SJSA1 (cell line): ENCODE results near the gene SHB. TPM values are rescaled to one million over a fixed set of nuclear protein-coding genes. Genes with fewer than 3 reads are reported as not detected.
"Not testable (repeated sequence)": the region's sequence is repeated elsewhere in the genome, so short reads cannot be mapped to it uniquely, and the experiment has no call there.

ENCODE experiments used
- DNase-seq, 2 experiments: peaks; one replicate each; pipeline ENCODE4 v3.0.0-alpha.2; 2015 to 2020; ENCODE audit warnings: low spot score in 2 of 2, low read depth in 1 of 2
- H3K27ac ChIP-seq: fragments of 250-450 bp; sonication (Bioruptor Pico); 2 replicates; pipeline ENCODE4 v1.5.1; 2020; ENCODE audit warnings: mild to moderate bottlenecking, moderate library complexity
- H3K27me3 ChIP-seq: fragments of 250-450 bp; sonication (Bioruptor Pico); replicated peaks from 2 replicates; pipeline ENCODE4 v1.5.1; 2020; ENCODE audit warnings: mild to moderate bottlenecking, moderate library complexity
- H3K36me3 ChIP-seq: fragments of 250-450 bp; sonication (Bioruptor Pico); 2 replicates; pipeline ENCODE4 v1.5.1; 2020; ENCODE audit warnings: mild to moderate bottlenecking
- H3K4me1 ChIP-seq: fragments of 250-450 bp; sonication (Bioruptor Pico); replicated peaks from 2 replicates; pipeline ENCODE4 v1.6.1; 2021; ENCODE audit warnings: mild to moderate bottlenecking
- H3K4me3 ChIP-seq: fragments of 250-450 bp; sonication (Bioruptor Pico); 2 replicates; pipeline ENCODE4 v1.5.1; 2020; ENCODE audit warnings: mild to moderate bottlenecking
- H3K9me3 ChIP-seq: fragments of 250-450 bp; sonication (Bioruptor Pico); replicated peaks from 2 replicates; pipeline ENCODE4 v1.5.1; 2020; ENCODE audit warnings: mild to moderate bottlenecking
- total RNA-seq: library from RNA; depleted of rRNA; stranded (reverse); fragments of >200 nt; shearing (Covaris generic); gene quantifications from 2 replicates; pipeline ENCODE4 v1.2.3, GENCODE V29; 2014

The SHB gene
- total RNA-seq, 1 experiment from 2014 or later = 19.3 TPM

DNA sequence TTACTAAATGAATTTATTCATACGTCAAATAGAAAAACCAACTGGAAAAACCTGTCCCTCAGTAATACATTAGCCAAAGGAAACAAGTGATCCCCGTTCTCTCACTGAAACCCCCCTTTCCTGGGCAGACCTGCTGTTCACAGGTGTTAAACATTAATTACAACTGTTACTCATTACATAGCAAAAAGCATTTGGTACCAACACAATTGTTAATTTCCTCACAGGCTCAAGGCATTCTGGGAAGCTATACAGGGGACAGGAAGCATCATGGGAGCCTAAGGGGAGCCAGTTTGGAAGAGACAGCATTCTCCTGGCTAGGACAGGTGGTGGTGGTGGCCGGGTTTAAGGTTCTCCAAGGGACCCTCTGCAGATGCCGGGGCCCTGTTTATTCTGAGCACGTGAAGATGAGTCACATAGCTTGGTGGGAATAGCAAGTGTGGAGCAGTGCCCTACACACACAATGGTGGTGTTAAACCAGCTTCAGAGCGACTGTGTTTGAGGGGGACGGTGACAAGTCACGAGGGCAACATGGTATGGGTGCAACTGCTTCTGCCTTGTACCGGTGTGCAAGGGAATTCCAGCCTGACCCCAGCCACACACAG, 102.5 kb downstream of the SHB start:
- Histone ChIP-seq H3K27me3 (no peaks in the 10 kb centered on the region), H3K36me3 (peaks cover 22% of the 10 kb centered on the region), H3K9me3 (no peaks in the 10 kb centered on the region), H3K4me3 (no peak overlapping the region), H3K27ac (no peak overlapping the region), H3K4me1 (peaks cover 15% of the 10 kb centered on the region; the same call in 1 of the 2 replicates)
- no peak for DNase-seq

DNA sequence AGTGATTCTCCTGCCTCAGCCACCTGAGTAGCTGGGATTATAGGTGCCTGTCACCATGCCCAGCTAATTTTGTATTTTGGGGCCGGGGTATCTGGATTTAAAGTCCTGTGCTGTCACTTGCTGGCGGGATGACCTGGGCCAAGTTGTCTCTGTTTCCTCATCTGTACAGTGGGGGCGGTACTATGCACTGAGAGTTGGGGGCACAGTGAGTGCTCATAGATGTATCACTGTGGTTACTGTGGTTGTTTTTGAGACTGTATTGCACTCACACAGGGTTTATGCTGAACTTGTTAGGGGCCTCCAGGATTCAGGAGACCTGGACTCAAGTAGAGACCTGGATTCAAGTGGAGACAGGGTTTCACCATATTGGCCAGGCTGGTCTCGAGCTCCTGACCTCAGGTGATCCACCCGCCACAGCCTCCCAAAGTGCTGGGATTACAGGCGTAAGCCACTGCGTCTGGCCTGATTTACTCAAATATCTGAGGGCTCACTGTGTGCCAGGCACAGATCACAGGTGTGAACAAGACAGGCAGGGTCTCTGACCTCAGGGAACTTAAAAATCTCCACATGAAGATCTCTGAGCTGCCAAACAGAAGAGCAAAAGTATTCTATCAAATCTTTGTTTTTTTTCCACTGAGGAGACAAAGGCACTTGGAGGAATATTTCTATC, 103.2 kb downstream of the SHB start:
- peaks cover 15% of the 10 kb centered on the region; the same call in 1 of the 2 replicates for H3K4me1 ChIP-seq
- DNase-seq, H3K27me3 ChIP-seq, H3K4me3 ChIP-seq, H3K27ac ChIP-seq, H3K9me3 ChIP-seq: not testable (repeated sequence)
- peaks cover 22% of the 10 kb centered on the region for H3K36me3 ChIP-seq

DNA sequence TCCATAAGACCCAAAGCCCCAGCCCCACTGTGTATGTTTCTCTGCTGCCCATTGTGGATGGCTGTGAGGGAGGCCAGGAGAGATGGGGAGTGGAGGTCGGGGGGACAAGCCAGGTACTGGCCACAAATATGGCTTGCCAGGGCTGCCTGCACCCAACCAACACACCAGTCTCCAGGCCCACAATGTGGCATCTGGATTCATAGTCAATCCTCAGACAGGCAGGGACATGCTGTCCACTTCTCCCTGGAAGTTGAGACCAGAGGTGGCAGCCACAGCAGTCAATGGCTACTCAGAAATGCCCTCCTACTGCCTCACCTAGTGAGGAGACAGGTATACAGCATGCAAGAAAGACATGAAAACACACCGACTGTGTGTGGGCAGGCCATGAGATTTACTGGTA, 103.9 kb downstream of the SHB start:
- no peaks in the 10 kb centered on the region for H3K9me3 ChIP-seq
- H3K36me3 ChIP-seq = peaks cover 22% of the 10 kb centered on the region
- peaks cover 15% of the 10 kb centered on the region; the same call in 1 of the 2 replicates for H3K4me1 ChIP-seq
- no peak for DNase-seq
- no peaks in the 10 kb centered on the region for H3K27me3 ChIP-seq
- no peak overlapping the region for H3K4me3 ChIP-seq
- H3K27ac ChIP-seq = no peak overlapping the region

DNA sequence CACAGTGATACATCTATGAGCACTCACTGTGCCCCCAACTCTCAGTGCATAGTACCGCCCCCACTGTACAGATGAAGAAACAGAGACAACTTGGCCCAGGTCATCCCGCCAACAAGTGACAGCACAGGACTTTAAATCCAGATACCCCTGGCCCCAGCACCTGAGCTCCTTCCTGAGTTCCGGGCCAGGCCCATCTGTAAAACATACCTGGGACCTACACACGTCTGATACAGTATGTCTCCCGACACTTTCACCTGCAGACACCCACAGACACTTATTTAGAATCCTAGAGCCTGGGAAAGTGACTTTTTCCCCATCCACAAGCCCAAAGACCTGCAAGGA, 104.3 kb downstream of the SHB start:
- Histone ChIP-seq H3K36me3 (peaks cover 22% of the 10 kb centered on the region), H3K4me1 (peaks cover 15% of the 10 kb centered on the region; the same call in 1 of the 2 replicates), H3K9me3 (no peaks in the 10 kb centered on the region), H3K27me3 (no peaks in the 10 kb centered on the region), H3K4me3 (no peak overlapping the region), H3K27ac (no peak overlapping the region)
- DNase-seq = no peak

DNA sequence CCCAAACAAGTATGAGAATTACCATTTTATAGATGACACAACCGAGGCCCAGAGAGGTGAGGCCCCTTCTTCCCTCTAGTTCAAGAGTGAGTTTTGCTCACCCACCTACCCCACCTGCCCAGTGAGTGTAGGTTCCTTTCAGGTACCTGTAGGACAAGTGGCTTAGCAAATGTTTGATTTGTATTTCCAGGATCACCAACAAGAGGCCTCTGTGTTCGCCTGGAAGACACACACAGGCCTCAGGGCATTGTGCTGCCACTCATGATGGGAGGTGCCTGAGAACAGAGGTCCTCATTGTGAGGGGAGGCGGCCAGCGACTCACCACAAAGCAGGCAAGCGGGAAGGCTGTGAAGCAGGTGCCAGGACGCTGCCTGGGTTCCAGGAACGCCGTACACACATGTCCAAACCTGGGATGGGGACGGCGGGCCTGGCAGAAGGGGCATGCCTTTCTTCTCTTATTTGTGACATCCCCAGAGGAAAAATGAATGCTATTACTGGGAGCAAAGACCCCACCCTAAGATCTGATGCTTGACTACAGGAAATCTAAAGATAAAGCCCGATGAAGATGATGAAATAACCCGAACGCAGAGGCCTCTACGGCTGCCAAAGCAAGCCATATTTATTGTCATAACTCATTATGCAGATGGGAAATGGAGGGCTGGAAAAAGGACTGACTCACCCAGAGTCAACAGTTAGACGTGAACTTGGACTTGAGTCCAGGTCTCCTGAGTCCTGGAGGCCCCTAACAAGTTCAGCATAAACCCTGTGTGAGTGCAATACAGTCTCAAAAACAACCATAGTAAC, 104.9 kb downstream of the SHB start:
- Histone ChIP-seq H3K4me1 (peaks cover 15% of the 10 kb centered on the region; the same call in 1 of the 2 replicates), H3K27me3 (no peaks in the 10 kb centered on the region), H3K27ac (no peak overlapping the region), H3K9me3 (no peaks in the 10 kb centered on the region), H3K4me3 (no peak overlapping the region), H3K36me3 (peaks cover 22% of the 10 kb centered on the region)
- DNase-seq = no peak

DNA sequence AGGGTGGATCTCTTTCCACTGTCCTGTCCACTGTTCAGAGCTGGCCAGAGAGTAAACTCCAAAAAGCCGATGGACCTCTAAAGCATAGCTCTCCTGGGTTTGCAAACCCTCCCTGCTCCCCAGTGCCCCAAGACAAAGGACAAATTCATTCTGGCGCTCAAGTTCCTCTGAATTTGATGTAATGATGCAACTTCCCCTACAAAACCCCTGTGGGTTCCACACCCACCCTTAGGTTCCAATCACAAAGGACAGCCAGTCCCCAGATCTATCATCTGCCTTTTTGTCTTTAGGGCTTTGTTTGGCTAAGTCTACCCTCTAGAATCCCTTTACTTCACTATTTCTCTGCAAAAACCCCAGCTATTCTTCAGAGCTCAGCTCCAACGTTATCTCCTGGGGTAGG, 107.7 kb downstream of the SHB start:
- Histone ChIP-seq H3K4me3 (no peak overlapping the region), H3K36me3 (peaks cover 7% of the 10 kb centered on the region; the same call in 1 of the 2 replicates), H3K27me3 (no peaks in the 10 kb centered on the region), H3K4me1 (peaks cover 9% of the 10 kb centered on the region; the same call in 1 of the 2 replicates), H3K9me3 (no peaks in the 10 kb centered on the region), H3K27ac (no peak overlapping the region)
- no peak for DNase-seq

DNA sequence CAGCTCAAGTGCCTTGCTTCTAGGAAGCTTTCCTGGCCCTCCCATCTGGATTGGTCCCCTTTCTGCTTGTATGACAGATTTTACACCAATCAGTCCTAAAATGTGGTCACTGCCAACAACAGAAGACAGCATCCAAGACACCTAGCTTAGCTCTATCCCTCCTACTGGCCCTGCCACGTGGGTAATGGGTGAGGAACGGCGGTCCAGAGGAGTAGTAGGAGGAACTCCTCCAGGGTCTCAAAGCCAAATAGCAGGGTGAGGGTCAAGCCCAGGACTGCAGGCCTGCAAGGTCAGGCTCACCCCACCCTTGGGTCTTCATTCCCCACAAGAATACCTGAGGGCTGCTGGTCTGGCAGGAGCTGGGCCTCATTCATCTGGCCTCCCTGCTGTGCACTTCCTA, 108.4 kb downstream of the SHB start:
- DNase-seq = no peak
- Histone ChIP-seq H3K9me3 (no peaks in the 10 kb centered on the region), H3K4me3 (no peak overlapping the region), H3K36me3 (peaks cover 9% of the 10 kb centered on the region), H3K27ac (no peak overlapping the region), H3K27me3 (no peaks in the 10 kb centered on the region), H3K4me1 (peaks cover 9% of the 10 kb centered on the region; the same call in 1 of the 2 replicates)

DNA sequence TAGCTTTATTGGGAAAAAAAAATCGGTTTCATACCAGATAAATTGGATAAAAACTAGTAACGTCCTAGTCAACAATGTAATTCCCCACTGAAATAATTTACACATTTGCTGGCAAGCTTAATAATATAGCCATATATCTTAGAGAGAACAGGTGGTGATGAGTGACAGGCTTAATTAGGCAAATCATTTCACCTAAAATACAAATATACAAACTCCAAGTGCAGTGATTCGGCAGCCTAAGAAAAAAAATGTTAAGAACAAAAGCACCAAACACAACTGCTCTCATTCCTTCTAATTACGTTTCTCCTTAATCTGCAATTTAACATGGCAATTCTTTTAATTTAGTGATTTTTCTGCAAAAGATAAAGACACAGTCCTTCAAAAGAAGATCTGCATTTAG, 109.1 kb downstream of the SHB start:
- DNase-seq = no peak
- Histone ChIP-seq H3K4me1 (peaks cover 11% of the 10 kb centered on the region), H3K4me3 (no peak overlapping the region), H3K9me3 (no peaks in the 10 kb centered on the region), H3K27me3 (no peaks in the 10 kb centered on the region), H3K27ac (no peak overlapping the region), H3K36me3 (peaks cover 13% of the 10 kb centered on the region)

DNA sequence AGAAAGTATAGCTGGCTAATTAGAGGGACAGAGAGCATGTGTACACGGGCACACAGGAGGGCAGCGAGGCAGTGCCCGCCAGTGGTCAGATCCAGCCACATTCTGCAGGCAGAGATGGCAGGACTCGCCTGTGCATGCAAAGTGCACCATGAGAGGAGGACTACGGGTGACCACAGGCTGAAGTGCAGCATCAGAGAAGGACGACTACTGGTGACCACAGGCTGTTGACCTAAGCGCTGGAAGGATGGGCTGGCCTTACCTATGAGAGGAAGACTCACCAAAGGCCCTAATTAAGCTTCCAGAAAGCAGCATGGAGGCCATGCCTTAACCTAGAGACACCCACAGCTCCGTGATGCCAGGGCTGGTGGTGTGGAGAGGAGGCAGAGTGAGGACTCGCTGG, 110.9 kb downstream of the SHB start:
- Histone ChIP-seq H3K4me1 (peaks cover 21% of the 10 kb centered on the region), H3K27me3 (no peaks in the 10 kb centered on the region), H3K36me3 (peaks cover 24% of the 10 kb centered on the region), H3K4me3 (no peak overlapping the region), H3K27ac (no peak overlapping the region), H3K9me3 (no peaks in the 10 kb centered on the region)
- DNase-seq = no peak

DNA sequence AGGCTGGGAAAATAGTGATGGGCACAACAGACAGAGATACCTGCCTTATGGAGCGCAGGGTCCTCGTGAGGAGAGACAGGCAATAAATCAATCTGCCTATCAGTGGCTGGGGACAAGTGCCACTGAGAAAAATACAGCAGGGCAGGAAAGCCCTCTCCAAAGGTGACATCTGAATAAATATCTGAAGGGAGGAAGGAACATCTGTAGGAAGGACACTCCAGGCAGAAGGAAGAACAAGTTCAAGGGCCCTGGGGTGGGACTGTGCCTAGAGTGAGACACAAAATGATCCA, 111.4 kb downstream of the SHB start:
- Histone ChIP-seq H3K27me3 (no peaks in the 10 kb centered on the region), H3K27ac (no peak overlapping the region), H3K9me3 (no peaks in the 10 kb centered on the region), H3K4me1 (peaks cover 26% of the 10 kb centered on the region), H3K36me3 (peaks cover 30% of the 10 kb centered on the region), H3K4me3 (no peak overlapping the region)
- no peak for DNase-seq

DNA sequence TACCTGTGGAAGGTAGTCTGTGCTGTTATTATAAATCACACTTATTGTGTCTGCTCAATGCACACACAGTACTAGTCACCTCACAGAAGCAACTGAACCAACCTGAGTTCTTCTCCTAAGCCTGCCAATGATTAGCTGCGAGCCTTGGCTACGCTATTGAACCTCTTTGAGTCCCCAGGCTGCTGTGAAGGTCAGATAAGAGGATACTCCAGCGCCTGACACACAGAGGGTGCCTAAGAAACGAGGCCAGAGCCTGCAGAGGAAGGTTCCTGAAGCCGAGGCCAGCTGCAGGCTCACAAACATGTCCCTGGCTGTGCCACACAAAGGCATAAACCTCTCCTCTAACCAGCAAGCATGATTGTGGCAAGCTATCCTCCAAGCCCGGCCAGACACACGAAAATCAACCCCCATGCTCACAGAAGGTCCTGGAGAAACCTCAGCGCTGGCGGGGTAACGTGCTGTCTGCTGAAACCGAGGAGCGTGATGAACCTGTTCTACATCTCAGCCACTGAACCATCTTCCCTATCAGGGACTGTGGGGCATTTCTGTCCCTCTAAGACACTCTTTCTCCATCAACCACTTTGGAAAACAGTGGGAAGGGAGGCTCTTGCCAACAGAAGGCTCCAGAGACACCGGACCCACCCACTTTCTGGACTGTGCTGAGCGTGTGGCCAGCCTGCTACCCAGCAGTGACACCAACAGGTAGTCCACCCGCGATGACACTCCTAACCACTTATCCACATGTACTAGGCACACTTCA, 111.9 kb downstream of the SHB start:
- H3K4me1 ChIP-seq = peaks cover 26% of the 10 kb centered on the region
- H3K27ac ChIP-seq = no peak overlapping the region
- H3K4me3 ChIP-seq = no peak overlapping the region
- DNase-seq = no peak
- H3K27me3 ChIP-seq = no peaks in the 10 kb centered on the region
- H3K9me3 ChIP-seq = no peaks in the 10 kb centered on the region
- peaks cover 35% of the 10 kb centered on the region for H3K36me3 ChIP-seq

DNA sequence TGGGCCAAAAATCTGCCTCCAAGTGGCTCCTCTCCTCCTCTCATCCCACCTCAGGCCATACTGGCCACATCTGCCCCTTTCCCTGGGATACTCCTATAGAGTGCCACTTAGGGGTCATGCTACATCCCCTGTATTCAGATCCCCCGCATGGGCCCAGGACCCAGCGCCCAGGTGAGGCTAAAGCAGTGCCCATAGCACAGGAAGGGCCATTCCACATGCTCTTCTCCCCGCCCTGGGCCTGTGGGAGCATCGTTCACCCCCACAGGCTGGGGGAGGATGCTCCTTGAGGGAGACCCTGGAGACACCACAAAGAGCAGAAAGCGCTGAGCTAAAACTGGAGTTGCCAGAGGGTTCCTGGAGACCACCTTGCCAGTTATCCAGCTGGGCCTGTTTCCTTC, 112.6 kb downstream of the SHB start:
- Histone ChIP-seq H3K9me3 (no peaks in the 10 kb centered on the region), H3K4me1 (peaks cover 26% of the 10 kb centered on the region), H3K36me3 (peaks cover 42% of the 10 kb centered on the region), H3K27ac (no peak overlapping the region), H3K4me3 (no peak overlapping the region), H3K27me3 (no peaks in the 10 kb centered on the region)
- DNase-seq = no peak

DNA sequence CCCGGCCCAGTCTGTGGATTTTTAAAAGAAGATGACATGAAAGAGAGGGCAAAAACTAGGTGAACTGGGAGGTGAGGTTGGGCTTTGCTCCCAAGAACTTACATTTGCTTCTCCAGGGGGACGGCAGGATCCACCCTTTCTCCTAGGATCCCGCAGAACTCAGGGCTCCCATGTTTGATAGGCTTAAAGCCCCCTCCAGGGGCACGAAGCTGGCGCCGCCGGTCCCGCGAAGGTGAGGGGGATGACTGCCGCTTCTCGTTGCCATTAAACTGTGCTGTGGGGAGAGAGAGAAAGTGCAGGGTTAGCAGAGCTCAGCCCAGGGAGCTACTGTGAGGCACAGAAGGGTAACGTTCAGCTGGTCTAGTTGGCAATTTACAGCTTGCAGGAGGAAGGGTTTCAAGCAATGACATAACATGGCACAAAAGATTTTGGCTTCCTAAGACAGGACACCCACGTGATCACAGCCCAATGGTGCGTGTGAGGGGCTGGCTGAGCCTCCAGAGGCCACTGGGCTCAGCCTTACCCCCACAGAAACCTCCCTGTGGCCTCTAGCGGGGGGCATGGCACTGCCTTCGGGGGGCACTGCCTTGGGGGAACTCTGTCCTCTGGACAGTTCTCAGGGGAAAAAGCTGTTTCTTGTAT, 113.1 kb downstream of the SHB start:
- Histone ChIP-seq H3K27ac (no peak overlapping the region), H3K4me1 (peaks cover 26% of the 10 kb centered on the region), H3K27me3 (no peaks in the 10 kb centered on the region), H3K36me3 (peaks cover 44% of the 10 kb centered on the region), H3K4me3 (no peak overlapping the region), H3K9me3 (no peaks in the 10 kb centered on the region)
- DNase-seq = no peak
